Renal pelvis (tissue), 4 donors: ENCODE results near the gene IYD. TPM values are rescaled to one million over a fixed set of nuclear protein-coding genes. Genes with fewer than 3 reads are reported as not detected.

Experiments used
- DNase-seq: peaks from one replicate; pipeline ENCODE4 v3.0.0-alpha.2; 2013
- polyA plus RNA-seq, 3 donors: library from polyadenylated mRNA; unstranded; fragments of 120-200 nt; gene quantifications; one replicate each; pipeline ENCODE4 v1.2.1, GENCODE V29; 2013; ENCODE audit not compliant: insufficient read length in 3 of 3

Gene IYD
- polyA plus RNA-seq, 3 donors: 2.4 to 5.7 (median 5.6) TPM

- no peak for DNase-seq
Observed at GRCh38 chr6:150394053-150394898, 25.5 kb downstream of the IYD start.

GRCh38 chr6:150394899-150395295 lies 26.1 kb downstream of the IYD start:
- DNase-seq: no peak

- DNase-seq: no peak
Observed at GRCh38 chr6:150395388-150396009, 26.7 kb downstream of the IYD start.

GRCh38 chr6:150403458-150404246 lies 34.8 kb downstream of the IYD start:
- DNase-seq: peak; percentile 95

- DNase-seq: no peak
Observed at GRCh38 chr6:150406948-150407347, 38.1 kb downstream of the IYD start.

- no peak for DNase-seq
Observed at GRCh38 chr6:150408842-150409241, 40.0 kb downstream of the IYD start.

- DNase-seq: peak; percentile 61
Observed at GRCh38 chr6:150409576-150410066, 40.8 kb downstream of the IYD start.

- DNase-seq: peak; percentile 64
Observed at GRCh38 chr6:150410399-150410798, 41.6 kb downstream of the IYD start.

- no peak for DNase-seq
Observed at GRCh38 chr6:150410906-150411305, 42.1 kb downstream of the IYD start.

GRCh38 chr6:150412221-150412620 lies 43.4 kb downstream of the IYD start:
- DNase-seq: no peak

GRCh38 chr6:150413198-150413597 lies 44.4 kb downstream of the IYD start:
- DNase-seq: no peak

GRCh38 chr6:150413781-150414281 lies 45.0 kb downstream of the IYD start:
- no peak for DNase-seq

- no peak for DNase-seq
Observed at GRCh38 chr6:150416128-150416527, 47.3 kb downstream of the IYD start.

GRCh38 chr6:150417250-150417649 lies 48.4 kb downstream of the IYD start:
- no peak for DNase-seq

- peak; percentile 84 for DNase-seq
Observed at GRCh38 chr6:150417899-150418826, 49.4 kb downstream of the IYD start.

GRCh38 chr6:150418827-150419594 lies 50.2 kb downstream of the IYD start:
- DNase-seq: peak; percentile 73

GRCh38 chr6:150420428-150420827 lies 51.6 kb downstream of the IYD start:
- DNase-seq: no peak

GRCh38 chr6:150420926-150421325 lies 52.1 kb downstream of the IYD start:
- no peak for DNase-seq

GRCh38 chr6:150425508-150425907 lies 56.7 kb downstream of the IYD start:
- no peak for DNase-seq

- DNase-seq: no peak
Observed at GRCh38 chr6:150426198-150426597, 57.4 kb downstream of the IYD start.
